Fibroblast of the aortic adventitia (primary cell): ENCODE results near the gene OGN. TPM values are rescaled to one million over a fixed set of nuclear protein-coding genes. Genes with fewer than 3 reads are reported as not detected.

Experiments used
- DNase-seq: peaks from one replicate; pipeline ENCODE4 v3.0.0-alpha.2; 2010; ENCODE audit warnings: low read depth
- H3K4me3 ChIP-seq: 2 replicates; pipeline ENCODE4 v1.5.1; 2011; ENCODE audit warnings: low read depth, mild to moderate bottlenecking, control low read depth, low read length, moderate library complexity
- total RNA-seq: library from RNA; depleted of rRNA; stranded (reverse); fragments of >200 nt; gene quantifications from 2 replicates; pipeline ENCODE4 v1.2.3, GENCODE V29; 2012; ENCODE audit warnings: low replicate concordance
- TF ChIP-seq, protein P1 (sequence below): IDR thresholded peaks from 2 replicates; pipeline ENCODE4 v1.5.1; 2011; ENCODE audit warnings: mild to moderate bottlenecking, low read length, control low read depth, inconsistent platforms; ENCODE audit not compliant: insufficient read depth

Gene OGN
- total RNA-seq, 1 donor: 140 TPM

DNA sequence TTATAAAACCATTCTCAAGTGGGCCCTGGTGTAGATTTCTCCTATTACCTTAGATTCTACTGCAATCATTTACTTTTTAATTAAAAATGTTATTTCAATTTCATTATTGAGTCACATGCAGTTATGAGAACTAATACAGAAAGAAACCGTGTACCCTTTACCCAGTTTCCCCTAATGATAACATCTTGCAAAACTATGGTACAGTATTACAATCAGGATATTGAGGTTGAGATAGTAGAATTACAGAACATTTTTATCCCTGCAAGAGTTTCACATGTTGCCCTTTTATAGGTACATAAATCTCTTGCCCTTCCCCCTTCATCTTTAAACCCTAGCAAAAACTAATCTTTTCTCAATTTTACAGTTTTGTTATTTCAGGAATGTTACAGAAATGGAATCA is 30.9 kb upstream of the OGN start:
- no peak overlapping the region for H3K4me3 ChIP-seq
- TF ChIP-seq, protein P1, sequence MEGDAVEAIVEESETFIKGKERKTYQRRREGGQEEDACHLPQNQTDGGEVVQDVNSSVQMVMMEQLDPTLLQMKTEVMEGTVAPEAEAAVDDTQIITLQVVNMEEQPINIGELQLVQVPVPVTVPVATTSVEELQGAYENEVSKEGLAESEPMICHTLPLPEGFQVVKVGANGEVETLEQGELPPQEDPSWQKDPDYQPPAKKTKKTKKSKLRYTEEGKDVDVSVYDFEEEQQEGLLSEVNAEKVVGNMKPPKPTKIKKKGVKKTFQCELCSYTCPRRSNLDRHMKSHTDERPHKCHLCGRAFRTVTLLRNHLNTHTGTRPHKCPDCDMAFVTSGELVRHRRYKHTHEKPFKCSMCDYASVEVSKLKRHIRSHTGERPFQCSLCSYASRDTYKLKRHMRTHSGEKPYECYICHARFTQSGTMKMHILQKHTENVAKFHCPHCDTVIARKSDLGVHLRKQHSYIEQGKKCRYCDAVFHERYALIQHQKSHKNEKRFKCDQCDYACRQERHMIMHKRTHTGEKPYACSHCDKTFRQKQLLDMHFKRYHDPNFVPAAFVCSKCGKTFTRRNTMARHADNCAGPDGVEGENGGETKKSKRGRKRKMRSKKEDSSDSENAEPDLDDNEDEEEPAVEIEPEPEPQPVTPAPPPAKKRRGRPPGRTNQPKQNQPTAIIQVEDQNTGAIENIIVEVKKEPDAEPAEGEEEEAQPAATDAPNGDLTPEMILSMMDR: no peak
- no peak for DNase-seq

DNA sequence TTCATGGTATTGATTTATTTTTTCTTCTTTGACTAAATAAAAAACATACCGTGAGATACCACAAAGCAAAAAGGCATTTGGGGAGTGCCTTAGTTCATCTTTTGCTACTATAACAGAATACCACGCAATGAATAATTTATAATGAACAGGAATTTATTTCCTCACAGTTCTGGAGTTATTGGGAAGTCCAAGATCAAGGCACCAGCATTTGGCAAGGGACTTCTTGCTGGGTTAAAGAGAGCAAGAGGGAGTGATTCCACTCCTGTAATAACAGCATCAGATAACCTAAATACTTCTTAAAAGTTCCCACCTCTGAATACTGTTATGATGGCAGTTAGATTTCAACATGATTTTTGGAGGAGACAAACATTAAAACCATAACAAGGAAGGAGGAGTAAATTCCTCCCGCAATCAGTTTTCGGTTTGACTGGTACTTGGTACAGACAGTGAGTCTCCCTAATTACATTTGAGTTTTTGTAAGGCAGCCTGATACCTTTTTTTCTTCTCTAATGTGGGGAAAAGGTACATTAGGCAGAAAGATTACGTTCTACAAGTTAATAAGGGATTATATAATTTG is 28.7 kb upstream of the OGN start:
- no peak overlapping the region for H3K4me3 ChIP-seq
- TF ChIP-seq, protein P1: no peak
- DNase-seq: no peak

DNA sequence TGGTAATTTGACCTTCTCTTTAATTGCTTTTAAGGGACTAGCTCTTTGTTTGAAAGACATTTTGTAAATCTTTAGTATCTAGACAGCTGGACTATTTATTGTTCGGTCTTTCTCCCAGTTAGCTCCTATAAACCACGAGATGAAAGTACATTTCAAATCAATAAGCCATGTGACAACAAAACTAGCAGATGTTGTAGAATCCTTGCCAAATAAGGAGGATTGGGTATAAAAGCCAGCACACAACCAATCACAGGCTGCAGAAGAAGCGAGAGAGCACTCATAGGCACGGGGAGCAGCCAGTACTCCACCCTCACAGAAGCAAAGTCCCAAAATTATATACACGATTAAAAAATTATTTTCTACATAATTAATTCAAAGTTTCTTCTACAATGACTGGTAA is 28.0 kb upstream of the OGN start:
- TF ChIP-seq, protein P1: no peak
- no peak overlapping the region for H3K4me3 ChIP-seq
- no peak for DNase-seq

DNA sequence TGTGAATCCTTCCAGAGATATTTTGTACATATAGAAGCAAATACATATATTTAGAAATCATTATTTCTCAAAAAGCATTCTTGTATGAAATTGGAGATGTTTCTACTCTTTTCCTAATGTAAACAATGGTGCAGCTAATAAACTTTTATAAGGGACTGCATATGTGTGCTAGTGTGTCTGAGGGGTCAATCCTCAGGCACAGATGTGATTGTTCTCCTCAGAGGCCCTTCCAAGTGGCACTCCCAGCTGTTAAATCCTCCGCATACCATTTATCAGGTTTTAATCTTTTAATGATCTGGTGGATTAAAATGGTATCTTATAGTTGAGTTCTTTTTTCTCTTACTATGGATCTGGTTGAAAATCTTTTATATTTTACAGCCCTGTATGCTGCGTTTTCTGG is 25.5 kb upstream of the OGN start:
- DNase-seq: no peak
- H3K4me3 ChIP-seq: no peak overlapping the region
- TF ChIP-seq, protein P1: no peak

DNA sequence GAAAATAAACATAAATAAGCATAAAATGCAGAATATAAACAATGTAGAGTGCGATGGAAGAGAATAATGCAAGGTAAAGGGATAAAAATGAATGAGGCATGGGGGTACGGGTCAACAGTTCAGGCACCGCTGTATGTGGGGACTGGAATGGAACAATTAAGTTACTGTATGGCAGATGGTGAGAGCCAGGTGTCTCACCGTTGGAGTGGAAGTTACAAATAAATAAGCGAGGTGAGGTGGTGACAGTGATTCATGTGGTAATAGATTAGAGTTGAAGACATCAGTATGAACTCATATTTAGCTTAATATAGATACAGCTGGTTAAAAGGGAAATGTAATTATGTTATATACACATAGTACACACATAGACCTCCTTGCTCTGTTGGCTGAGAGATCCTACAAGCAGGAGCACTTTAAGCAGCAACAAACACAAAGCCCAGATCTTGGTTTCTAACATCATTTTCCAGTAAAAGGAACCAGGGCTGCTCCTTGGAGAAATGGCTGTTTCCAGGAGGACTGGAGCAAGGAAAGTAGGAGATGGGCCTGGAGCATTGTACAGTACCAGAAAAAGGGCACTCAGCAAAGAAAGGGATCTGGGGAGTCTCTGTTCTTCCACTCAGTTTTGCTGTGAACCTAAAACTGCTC is 22.2 kb upstream of the OGN start:
- H3K4me3 ChIP-seq: no peak overlapping the region
- no peak for DNase-seq
- TF ChIP-seq, protein P1: no peak

DNA sequence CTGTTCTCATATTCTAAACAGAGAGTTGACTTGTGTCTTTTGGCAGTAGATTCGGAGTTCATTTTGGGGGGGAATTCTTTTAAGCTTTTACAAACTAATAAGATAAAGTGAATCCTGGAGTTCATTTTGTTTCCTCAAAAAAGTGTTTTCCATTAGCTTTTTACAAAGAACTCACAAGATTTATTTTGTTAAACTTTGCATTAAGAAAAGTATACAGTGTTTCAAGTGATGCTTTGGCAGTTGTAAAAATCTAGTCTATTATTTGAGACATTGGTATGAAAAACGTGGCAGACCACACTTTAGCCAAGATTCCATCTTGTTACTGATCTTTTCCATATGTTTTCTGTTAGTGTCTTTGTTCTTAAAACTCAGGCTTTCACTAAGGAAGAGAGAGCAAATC is 21.1 kb upstream of the OGN start:
- peak; percentile 87 for DNase-seq
- TF ChIP-seq, protein P1: no peak
- no peak overlapping the region for H3K4me3 ChIP-seq

DNA sequence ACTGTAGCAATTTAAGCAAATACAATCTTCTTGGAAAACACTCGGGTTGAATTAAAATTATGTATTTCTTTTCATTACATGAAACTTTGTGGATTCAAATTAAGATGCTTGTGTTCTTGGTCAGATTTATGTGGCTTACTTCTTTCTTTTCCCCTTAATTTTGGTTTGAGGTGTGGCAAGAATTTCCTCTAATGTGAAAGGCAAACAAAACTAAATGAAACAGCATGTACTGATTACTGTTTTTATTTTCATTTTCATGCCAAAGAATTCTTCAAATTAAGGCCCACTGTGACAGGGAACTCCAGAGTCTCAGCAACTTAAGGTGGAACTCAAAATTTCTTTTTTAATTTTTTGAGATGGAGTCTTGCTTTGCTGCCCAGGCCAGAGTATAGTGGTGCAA is 20.0 kb upstream of the OGN start, which contains the start of gene OMD:
Gene OMD, minus strand, starts transcription at position 132 of the 400 bp plus-strand sequence. CDS start 6,913 bp downstream, outside the sequence.
- DNase-seq: peak; percentile 54
- TF ChIP-seq, protein P1: no peak
- H3K4me3 ChIP-seq: peak within 1 kb of the TSS; percentile 13
